Measurements from ENCODE around the gene SLC22A17. TPM values are rescaled to one million over a fixed set of nuclear protein-coding genes. Genes with fewer than 3 reads are reported as not detected.

SLC22A17 gene
- total RNA-seq, 1 donor from 2014 or later = 29.3 TPM

GRCh38 chr14:23380197-23380914 is 27.7 kb upstream of the SLC22A17 start:
- Mint-ChIP-seq H3K9me3 (ENCODE audit: unreplicated experiment) (no peaks in the 10 kb centered on the region), H3K4me3 (ENCODE audit: unreplicated experiment) (no peak overlapping the region), H3K27ac (ENCODE audit: unreplicated experiment) (no peak overlapping the region), H3K36me3 (ENCODE audit: low read depth, unreplicated experiment) (peaks cover 3% of the 10 kb centered on the region), H3K27me3 (ENCODE audit: low read depth, unreplicated experiment) (peaks cover 63% of the 10 kb centered on the region), H3K4me1 (ENCODE audit: low read depth, unreplicated experiment) (peaks cover 3% of the 10 kb centered on the region)
- Histone ChIP-seq H3K27ac (ENCODE audit: low read depth, low read length) (no peak overlapping the region), H3K9me3 (ENCODE audit: insufficient read depth, low read depth, low read length) (no peaks in the 10 kb centered on the region), H3K79me2 (ENCODE audit: insufficient read depth, low read length) (no peaks in the 10 kb centered on the region), H4K20me1 (ENCODE audit: insufficient read depth, low read length) (no peaks in the 10 kb centered on the region), H3K4me1 (ENCODE audit: insufficient read depth, low read length) (no peaks in the 10 kb centered on the region), H3K36me3 (ENCODE audit: insufficient read depth, low read length) (no peaks in the 10 kb centered on the region), H3K4me2 (ENCODE audit: low read length) (no peak overlapping the region), H3K4me3 (ENCODE audit: insufficient read depth, low read depth, low read length) (no peak overlapping the region), H3K27me3 (ENCODE audit: insufficient read depth, low read length) (peaks cover 2% of the 10 kb centered on the region), H3K9ac (ENCODE audit: low read length) (no peak overlapping the region), H2AFZ (ENCODE audit: low read depth, low read length) (no peak overlapping the region)
- DNase-seq (ENCODE audit: low read depth) (no peak), FAIRE-seq (no peak)
- TF ChIP-seq EZH2 (IDR thresholded peaks at IDR 0.05; ENCODE audit: insufficient read depth, low read length) (no peak), CTCF (IDR thresholded peaks at IDR 0.05; ENCODE audit: insufficient read depth, low read depth, low read length) (no peak)

GRCh38 chr14:23379366-23380196 is 26.9 kb upstream of the SLC22A17 start:
- Mint-ChIP-seq H3K36me3 (ENCODE audit: low read depth, unreplicated experiment) (peaks cover 3% of the 10 kb centered on the region), H3K9me3 (ENCODE audit: unreplicated experiment) (no peaks in the 10 kb centered on the region), H3K4me3 (ENCODE audit: unreplicated experiment) (no peak overlapping the region), H3K4me1 (ENCODE audit: low read depth, unreplicated experiment) (no peaks in the 10 kb centered on the region), H3K27me3 (ENCODE audit: low read depth, unreplicated experiment) (peaks cover 64% of the 10 kb centered on the region), H3K27ac (ENCODE audit: unreplicated experiment) (no peak overlapping the region)
- Histone ChIP-seq H2AFZ (ENCODE audit: low read depth, low read length) (no peak overlapping the region), H3K27ac (ENCODE audit: low read depth, low read length) (no peak overlapping the region), H3K9ac (ENCODE audit: low read length) (no peak overlapping the region), H3K4me3 (ENCODE audit: insufficient read depth, low read depth, low read length) (no peak overlapping the region), H3K27me3 (ENCODE audit: insufficient read depth, low read length) (peaks cover 2% of the 10 kb centered on the region), H4K20me1 (ENCODE audit: insufficient read depth, low read length) (no peaks in the 10 kb centered on the region), H3K36me3 (ENCODE audit: insufficient read depth, low read length) (no peaks in the 10 kb centered on the region), H3K9me3 (ENCODE audit: insufficient read depth, low read depth, low read length) (no peaks in the 10 kb centered on the region), H3K4me1 (ENCODE audit: insufficient read depth, low read length) (no peaks in the 10 kb centered on the region), H3K79me2 (ENCODE audit: insufficient read depth, low read length) (no peaks in the 10 kb centered on the region), H3K4me2 (ENCODE audit: low read length) (no peak overlapping the region)
- TF ChIP-seq EZH2 (IDR thresholded peaks at IDR 0.05; ENCODE audit: insufficient read depth, low read length) (no peak), CTCF (IDR thresholded peaks at IDR 0.05; ENCODE audit: insufficient read depth, low read depth, low read length) (peak; percentile 62)
- FAIRE-seq = no peak
- DNase-seq (ENCODE audit: low read depth) = no peak

Data from astrocyte (in vitro differentiated cells and primary cell).